ENCODE results near the gene STX5.
"Not testable (repeated sequence)": the region's sequence is repeated elsewhere in the genome, so short reads cannot be mapped to it uniquely, and the experiment has no call there.

STX5 gene

GRCh38 chr11:62854013-62854824 is 22.4 kb upstream of the STX5 start:
- FAIRE-seq = no peak

- no peak for FAIRE-seq
Measured at GRCh38 chr11:62853279-62853965, 21.6 kb upstream of the STX5 start.

DNA sequence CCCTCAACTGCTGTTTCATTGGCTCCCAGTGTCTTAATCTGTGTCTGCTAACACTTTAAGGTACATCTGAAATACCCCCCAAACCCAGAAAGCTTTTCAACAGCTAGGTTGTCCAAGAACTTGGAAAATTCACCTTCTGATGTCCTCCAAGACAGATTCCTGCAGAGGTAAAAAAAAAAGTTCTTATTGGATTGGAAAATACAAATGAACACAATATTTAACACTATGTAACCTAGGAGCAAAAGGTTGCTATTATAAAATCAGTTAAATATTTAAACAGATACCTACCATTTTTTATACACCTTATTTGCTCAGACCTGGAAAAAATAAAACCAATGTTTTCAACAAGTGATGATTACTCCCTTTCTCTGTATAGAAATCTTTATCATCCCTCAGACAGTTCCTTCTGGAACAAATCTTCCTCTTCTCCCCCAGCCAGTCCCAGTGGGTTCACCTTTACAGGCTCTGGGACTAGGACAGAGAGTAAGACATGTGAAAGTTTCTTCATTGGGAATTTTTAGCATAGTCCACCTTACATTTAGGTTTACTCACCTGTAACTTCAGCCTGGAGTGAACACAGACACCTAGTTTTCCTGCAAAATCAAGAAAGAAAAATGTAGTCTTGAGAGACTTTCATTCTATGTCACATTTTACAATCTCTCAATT is 20.8 kb upstream of the STX5 start:
- no peak for FAIRE-seq

DNA sequence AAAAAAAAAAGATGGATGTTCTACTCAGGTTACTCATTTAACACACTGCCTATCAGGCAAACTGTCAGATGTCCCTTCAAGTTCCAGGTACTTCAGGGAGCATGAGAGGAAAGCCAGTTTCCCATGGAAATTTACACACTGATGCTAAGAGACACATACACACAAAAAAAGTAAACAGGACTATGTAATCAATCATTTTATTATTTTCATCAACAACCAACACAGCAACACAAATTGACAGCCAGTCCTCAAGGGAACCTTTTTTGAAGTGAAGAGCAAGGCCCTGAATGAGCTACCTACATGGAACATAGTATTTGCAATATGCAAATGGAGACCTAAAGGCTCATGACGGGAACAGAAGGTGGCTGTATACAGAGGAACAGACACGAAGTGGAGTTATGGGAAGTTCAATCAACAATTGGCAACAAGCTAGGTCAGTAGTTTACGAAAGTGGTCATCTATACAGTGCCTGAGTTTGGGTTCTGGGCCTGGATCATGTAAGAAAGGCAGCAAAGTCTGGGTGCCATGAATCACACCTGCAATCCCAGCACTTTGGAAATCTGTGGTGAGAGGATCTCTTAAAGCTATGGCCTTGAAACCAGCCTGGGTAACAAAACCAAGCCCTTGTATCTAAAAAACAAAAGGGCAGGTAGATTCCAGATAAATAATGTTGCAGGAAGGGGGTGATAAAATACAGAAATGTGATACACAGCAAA is 20.1 kb upstream of the STX5 start:
- no peak for FAIRE-seq

DNA sequence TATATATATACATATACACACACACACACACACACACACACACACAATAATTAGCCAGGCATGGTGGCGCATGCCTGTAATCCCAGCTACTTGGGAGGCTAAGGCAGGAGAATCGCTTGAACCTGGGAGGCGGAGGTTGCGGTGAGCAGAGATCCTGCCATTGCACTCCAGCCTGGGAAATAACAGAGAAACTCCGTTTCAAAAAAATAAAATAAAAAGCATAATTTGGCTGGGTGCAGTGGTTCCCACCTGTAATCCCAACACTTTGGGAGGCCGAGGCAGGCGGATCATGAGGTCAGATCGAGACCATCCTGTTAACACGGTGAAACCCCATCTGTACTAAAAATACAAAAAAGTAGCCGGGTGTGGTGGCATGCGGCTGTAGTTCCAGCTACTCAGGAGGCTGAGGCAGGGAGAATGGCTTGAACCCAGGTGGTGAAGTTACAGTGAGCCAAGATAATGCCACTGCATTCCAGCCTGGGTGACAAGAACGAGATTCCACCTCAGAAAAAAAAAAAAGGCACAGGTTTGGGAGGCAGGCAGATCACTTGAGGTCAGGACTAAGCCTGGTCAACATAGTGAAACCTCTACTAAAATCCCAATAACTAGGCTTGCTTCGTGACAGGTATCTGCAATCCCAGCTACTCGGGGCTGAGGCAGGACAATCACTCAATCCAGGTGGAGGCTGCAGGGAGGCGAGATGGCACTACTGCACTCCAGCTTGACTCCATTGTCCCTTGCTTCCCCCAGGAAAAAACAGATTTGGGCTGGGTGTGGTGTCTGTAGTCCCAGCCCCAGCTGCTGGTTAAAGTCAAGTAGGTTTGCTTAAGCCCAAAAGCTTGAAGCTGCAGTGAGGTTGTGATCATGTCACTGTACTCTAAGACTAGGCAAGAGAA is 19.3 kb upstream of the STX5 start:
- FAIRE-seq = no peak

- no peak for FAIRE-seq
Measured at GRCh38 chr11:62847767-62848314, 16.0 kb upstream of the STX5 start.

- FAIRE-seq = no peak
Measured at GRCh38 chr11:62846177-62846576, 14.3 kb upstream of the STX5 start.

DNA sequence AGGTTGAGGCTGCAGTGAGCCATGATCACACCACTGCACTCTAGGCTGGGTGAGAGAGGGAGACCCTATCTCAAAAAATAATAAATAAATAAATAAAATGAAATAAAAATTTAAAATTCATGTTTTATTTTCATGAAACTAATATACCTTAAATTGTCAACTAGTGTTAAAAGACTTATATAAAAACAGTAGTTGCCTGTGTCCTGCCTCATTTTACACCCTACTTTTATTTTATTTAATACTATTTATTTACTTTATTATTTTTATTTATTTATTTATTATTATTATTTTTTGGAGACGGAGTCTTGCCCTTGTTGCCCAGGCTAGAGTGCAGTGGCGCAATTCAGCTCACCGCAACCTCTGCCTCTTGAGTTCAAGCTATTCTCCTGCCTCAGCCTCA is 12.3 kb upstream of the STX5 start:
- FAIRE-seq = no peak

- no peak for FAIRE-seq
Measured at GRCh38 chr11:62843466-62843865, 11.6 kb upstream of the STX5 start.

DNA sequence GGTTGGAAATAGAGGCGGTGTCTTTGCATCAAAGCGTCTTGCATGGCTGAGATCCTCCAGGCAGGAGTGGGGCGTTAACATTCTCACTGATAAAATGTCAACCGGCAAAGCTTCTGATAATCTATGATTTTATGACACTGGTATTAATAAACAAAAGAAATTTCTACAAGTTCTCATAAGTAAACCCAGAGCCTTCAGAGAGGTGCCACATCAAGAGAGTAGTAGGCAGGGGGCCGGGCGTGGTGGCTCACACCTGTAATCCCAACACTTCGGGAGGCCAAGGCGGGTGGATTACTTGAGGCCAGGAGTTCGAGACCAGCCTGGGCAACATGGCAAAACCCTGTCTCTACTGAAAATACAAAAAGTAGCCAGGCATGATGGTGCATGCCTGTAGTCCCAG is 11.0 kb upstream of the STX5 start:
- FAIRE-seq = not testable (repeated sequence)

DNA sequence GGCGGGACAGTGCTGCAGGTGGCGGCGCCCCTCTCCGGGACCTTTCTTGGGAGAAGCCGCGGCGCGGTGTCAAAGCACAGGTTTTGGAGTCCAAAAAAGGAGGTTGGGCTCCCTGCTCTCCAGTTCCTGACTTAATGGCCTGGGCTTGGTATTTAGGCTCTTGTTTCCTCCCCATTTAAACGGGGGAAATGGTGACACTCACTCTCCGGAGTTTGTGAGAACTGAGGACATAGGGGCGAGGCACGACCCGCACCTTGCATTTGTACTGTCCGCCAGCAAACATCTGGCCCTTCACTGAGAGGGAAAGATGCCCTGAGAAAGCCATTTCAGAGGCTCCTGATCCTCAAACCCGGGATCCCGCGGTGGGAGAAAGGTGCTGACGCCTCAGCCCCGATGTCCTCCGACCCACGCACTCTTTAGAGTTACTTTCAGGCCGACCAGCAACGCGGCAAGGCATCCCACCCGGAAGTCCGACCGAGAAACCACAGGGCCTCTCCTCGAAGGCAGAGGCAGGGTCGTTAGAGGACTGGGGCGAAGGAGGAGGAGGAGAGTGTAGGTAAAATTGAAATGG is 10.4 kb upstream of the STX5 start:
- FAIRE-seq = no peak

DNA sequence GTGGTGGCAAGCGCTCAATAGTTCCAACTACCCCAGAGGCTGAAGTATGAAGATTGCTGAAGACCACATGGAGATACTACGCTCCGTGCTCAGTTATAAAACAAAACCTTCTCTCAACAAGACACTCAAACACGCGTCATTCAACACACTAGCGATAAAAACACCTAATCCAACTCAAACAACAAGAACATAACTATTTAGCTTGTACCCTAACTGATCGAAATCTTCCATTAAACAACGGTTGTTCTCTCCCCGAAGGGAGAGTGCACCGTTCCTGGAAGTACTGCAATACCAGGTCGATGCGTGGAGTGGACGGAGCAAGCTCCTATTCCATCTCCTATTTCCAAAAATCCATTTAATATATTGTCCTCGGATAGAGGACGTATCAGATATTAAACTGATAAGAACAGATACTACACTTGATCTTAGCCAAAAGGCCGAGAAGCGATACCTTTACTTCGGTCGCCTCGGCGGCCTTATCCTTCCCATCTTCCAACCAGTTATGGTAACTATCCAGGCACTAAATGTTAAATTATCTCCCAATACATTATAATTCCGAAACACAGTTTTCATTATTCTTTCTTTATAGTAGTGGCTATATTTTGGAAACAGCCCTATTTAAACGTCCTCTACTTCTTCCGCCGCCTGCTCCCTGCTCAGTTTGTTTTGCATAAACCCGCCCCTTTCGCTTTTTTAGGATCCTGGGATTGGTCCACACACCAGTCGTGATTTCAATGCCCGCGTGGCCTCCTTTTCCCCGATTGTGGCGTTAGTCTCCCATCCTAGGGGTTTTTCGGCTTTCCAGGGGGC is 9.7 kb upstream of the STX5 start:
- peak; percentile 98 for FAIRE-seq

DNA sequence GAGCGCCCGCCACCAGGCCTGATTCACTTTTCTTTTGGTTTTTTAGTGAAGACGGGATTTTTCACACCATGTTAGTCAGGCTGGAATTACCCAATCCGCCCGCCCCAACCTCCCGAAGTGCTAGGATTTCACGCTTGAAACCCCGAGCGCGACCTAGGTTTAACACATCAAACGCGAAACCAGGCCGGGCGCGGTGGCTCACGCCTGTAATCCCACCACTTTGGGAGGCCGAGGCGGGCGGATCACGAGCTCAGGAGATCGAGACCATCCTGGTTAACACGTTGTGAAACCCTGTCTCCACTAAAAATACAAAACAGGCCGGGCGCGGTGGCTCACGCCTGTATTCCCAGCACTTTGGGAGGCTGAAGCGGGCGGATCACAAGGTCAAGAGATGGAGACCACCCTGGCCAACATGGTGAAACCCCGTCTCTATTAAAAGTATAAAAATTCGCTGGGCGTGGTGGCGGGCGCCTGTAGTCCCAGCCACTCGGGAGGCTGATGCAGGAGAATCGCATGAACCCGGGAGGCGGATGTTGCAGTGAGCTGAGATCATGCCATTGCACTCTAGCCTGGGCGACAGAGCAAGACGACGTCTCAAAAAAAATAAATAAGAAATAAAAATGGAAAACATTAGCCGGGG is 9.0 kb upstream of the STX5 start:
- FAIRE-seq = not testable (repeated sequence)

DNA sequence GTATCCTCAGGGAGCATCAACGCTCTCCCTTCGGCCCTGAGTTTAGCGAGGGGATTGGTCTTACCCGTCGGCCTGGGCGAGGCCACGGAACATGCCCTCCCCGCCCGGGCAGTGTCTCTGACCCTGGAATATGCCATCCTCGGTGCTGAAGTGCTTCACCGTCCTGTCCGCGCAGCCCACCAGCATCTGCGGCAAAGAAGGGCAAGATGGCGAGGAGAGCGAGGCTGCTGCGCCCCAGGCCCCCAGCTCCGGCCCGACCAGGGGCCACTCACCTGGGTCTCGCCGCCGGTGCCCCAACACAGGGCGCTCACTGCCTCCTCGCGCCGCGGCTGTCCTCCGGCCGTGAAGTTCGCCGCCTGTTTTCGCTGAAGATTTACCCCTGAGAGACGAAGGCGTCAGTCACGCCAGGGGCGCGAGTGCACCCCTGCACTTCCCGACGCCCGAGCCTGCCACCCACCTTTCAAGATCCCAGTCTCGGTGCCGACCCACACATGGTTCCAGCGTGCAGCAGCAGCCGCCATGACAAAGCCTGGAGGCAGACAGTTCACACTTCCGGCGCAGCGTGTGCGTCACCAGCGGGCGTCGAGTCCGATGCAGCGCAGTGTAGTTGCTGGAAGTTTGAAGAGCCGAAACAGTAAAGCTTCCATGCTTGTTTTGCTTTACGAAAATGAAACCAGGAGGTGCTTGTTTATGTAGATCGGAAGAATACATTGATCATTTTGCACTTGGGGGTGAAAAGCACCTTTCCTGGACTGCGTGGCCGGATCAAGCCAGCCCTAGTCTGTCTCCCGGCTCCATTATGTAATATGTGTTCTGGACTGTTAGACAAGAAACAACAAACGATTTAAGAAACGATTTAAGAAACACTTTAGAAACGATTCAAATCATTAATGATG is 7.4 kb upstream of the STX5 start, which contains the start of gene WDR74:
Gene WDR74, minus strand, starts transcription at position 541 of the 896 bp plus-strand sequence. Its CDS starts 20 bp downstream, at position 521.
- no peak for FAIRE-seq

GRCh38 chr11:62835336-62835735 is 3.5 kb upstream of the STX5 start:
- no peak for FAIRE-seq

DNA sequence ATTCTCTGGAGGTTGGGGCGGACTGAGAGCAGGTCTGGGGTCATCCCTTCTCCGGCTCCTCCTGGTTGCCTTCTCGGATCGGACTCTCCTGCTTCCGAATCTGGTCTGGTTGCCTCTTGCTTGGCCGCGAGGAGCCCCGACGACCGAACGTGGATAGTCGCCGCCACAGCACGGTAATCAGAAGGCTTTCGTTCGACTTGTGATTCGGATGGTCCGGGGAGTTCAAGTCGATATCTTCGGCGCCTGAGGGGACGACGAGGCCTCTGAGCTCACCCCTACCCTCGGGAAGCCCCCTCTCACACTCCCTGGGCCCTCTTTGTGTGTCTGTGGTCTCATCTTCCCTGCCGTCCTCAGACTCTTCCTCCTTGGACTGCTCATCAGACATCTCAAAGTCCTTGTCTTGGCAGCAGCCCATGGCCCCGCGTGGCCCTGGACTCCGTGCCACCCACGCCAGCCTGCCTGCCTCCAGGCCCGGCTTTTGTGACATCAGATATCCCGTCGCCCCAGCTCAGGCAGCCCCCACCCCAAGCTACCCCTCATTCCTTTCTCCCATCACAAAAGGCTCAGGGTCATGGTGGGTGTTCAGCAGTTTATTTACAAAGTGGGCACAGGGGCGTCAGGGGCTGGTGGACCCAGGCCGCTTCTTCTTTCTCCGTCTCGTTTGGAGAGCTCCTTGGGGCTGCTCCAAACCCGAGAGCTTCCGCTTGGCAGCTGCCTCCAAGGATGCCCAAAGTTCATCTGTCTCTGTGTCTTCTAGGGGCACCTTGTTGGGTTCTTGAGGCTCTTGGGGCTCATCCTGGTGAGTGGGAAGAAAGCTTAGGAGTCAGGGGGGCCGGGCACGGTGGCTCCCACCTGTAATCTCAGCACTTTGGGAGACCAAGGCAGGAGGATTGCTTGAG is 734 bp upstream of the STX5 start, which contains the start of gene TEX54:
Gene TEX54, minus strand, starts transcription at position 506 of the 899 bp plus-strand sequence.
- no peak for FAIRE-seq

DNA sequence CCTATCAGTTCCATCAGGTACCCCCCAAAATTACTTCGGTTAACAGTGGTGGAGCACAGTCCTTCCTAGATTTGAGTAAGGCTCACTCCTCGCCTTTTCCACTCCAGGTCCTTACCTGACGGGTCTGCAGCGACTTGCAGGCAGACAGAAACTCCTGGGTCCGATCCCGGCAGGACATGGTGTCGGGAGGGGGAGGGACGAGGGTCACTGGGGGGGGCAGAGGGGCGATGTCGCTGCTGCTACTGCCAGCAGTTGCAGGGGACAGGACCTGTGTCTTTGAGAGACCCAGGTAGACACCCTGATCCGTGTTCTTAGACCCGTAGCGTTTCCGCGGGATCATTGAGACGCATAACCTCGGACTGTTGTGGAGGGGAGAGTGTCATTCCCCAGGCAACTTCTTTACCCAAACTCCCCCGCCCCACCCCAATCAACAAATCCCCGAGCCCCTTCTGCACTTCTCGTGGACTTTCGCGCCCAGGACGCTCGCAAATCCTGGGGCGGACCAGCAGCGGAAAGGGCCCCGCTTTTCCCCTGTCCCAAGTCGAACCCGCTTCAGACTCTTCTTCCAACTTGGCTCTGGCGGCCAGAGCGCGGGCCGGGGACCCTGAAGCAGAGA is 839 bp downstream of the STX5 start:
- FAIRE-seq = no peak
